Measurements from ENCODE around the gene KRT9. TPM values are rescaled to one million over a fixed set of nuclear protein-coding genes. Genes with fewer than 3 reads are reported as not detected.

Gene KRT9
- total RNA-seq, 1 donor from 2014 or later = not detected

DNA sequence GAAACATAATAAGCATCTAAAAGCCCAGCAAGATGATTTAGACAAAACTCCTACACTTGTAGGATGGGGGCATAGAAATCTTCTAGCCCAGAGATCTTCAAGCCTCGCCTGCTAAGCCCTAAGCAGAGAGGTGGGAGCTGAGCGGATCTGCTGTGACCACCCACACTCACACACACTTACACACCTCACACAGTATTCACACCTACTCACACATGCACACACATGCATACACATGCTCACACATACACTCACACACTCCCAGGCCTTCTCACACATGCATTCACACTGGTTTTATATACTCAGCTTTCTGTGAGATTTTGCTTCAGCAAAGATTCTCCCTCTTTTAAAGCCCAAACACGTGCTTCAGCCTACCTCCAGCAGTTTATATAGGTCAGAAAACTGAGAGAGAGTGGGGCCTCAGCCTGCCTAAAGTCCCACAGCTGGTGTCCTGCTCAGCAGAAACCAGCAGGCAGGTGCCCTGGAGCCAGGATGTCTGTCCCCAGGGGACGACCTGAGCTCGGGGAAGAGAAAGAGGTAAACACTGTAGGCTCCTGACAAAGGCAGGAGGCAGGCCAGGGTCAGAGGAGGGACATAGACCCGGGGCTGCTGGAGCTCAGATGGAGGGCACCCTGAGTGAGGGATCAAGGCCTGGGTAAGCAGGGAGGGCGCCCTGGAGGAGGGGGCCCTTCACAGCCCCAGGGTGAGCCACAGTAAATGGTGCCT, 31.7 kb downstream of the KRT9 start:
- DNase-seq = no peak
- intact Hi-C loops (cut with micrococcal nuclease) = loop anchor here (10.0 kb wide), 1 partner anchor 735 kb away; no protein-coding TSS in a partner anchor
- Mint-ChIP-seq H3K4me3 (no peak overlapping the region), H3K27ac (no peak overlapping the region), H3K4me1 (no peaks in the 10 kb centered on the region), H3K9me3 (no peaks in the 10 kb centered on the region), H3K36me3 (ENCODE audit: low read depth) (no peaks in the 10 kb centered on the region), H3K27me3 (peaks cover 8% of the 10 kb centered on the region)

DNA sequence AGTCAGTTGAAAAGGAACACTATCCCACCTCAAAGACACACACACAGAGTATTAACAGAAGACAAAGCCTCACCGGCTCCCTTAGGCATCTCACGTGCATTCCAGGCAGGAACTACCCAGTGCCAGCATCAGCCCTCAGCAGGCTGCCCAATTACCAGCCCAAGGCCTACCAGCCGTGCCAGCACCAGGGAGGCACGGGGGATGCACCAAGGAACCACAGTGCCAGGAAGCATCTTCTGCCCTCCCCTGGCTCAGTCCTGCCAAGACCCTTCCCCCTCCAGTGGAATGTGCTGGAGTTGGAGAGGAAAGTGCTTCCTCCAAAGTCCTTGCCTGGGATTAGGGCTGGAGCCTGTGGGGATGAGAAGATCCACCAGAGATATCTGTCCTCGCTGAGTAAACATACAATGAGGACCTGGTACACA, 32.8 kb downstream of the KRT9 start:
- intact Hi-C loops (cut with micrococcal nuclease) = no loop called here
- Mint-ChIP-seq H3K27ac (no peak overlapping the region), H3K9me3 (no peaks in the 10 kb centered on the region), H3K4me3 (no peak overlapping the region), H3K4me1 (no peaks in the 10 kb centered on the region), H3K36me3 (ENCODE audit: low read depth) (no peaks in the 10 kb centered on the region), H3K27me3 (peaks cover 9% of the 10 kb centered on the region)
- DNase-seq = no peak

DNA sequence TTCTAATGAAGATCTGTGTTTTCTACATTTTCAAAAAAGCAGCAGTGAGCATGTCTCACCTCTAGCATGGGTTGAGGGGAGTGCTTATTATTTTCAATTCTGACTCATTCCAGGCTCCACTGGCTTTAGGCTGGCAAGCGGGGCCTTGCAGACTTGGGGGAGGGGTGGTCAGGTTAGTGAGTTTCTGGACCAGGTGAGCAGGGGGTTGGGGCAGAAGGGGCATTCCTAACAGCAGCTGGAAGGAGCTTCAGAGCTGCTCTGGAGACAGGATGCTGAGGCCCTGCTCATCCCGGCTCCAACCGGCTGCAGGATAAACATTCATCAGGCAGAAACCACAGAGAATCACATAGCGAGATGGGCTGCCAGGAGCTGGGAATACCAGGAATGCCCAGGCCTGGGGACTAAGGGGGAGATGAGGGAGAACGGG, 33.3 kb downstream of the KRT9 start:
- H3K9me3 Mint-ChIP-seq = no peaks in the 10 kb centered on the region
- H3K4me3 Mint-ChIP-seq = no peak overlapping the region
- DNase-seq = no peak
- no peak overlapping the region for H3K27ac Mint-ChIP-seq
- peaks cover 9% of the 10 kb centered on the region for H3K27me3 Mint-ChIP-seq
- intact Hi-C loops (cut with micrococcal nuclease) = no loop called here
- H3K36me3 Mint-ChIP-seq (ENCODE audit: low read depth) = no peaks in the 10 kb centered on the region
- no peaks in the 10 kb centered on the region for H3K4me1 Mint-ChIP-seq

DNA sequence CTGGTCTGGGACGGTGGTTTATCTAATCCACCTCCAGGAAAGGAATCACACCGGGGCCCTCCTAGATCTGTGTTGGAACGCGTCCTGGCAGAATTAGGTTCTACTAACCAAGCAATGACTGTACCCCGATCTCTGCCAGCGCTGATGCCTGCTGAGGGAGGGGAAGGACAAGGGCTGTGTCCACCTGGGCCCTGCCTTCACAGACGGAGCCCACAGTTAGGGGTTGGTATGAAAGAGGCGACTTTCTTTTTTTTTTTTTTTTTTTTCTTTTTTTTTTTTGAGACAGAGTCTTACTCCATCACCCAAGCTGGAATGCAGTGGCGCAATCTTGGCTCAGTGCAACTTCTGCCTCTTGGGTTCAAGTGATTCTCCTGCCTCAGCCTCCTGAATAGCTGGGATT, 33.9 kb downstream of the KRT9 start:
- H3K4me1 Mint-ChIP-seq = no peaks in the 10 kb centered on the region
- H3K4me3 Mint-ChIP-seq = no peak overlapping the region
- H3K36me3 Mint-ChIP-seq (ENCODE audit: low read depth) = no peaks in the 10 kb centered on the region
- peaks cover 9% of the 10 kb centered on the region for H3K27me3 Mint-ChIP-seq
- no peak for DNase-seq
- H3K9me3 Mint-ChIP-seq = no peaks in the 10 kb centered on the region
- intact Hi-C loops (cut with micrococcal nuclease) = no loop called here
- H3K27ac Mint-ChIP-seq = no peak overlapping the region

- Mint-ChIP-seq H3K27me3 (peaks cover 13% of the 10 kb centered on the region), H3K27ac (no peak overlapping the region), H3K4me1 (no peaks in the 10 kb centered on the region), H3K9me3 (no peaks in the 10 kb centered on the region), H3K36me3 (ENCODE audit: low read depth) (no peaks in the 10 kb centered on the region), H3K4me3 (no peak overlapping the region)
- intact Hi-C loops (cut with micrococcal nuclease) = no loop called here
- DNase-seq = no peak
Observed at GRCh38 chr17:41537614-41537954, 34.3 kb downstream of the KRT9 start.

DNA sequence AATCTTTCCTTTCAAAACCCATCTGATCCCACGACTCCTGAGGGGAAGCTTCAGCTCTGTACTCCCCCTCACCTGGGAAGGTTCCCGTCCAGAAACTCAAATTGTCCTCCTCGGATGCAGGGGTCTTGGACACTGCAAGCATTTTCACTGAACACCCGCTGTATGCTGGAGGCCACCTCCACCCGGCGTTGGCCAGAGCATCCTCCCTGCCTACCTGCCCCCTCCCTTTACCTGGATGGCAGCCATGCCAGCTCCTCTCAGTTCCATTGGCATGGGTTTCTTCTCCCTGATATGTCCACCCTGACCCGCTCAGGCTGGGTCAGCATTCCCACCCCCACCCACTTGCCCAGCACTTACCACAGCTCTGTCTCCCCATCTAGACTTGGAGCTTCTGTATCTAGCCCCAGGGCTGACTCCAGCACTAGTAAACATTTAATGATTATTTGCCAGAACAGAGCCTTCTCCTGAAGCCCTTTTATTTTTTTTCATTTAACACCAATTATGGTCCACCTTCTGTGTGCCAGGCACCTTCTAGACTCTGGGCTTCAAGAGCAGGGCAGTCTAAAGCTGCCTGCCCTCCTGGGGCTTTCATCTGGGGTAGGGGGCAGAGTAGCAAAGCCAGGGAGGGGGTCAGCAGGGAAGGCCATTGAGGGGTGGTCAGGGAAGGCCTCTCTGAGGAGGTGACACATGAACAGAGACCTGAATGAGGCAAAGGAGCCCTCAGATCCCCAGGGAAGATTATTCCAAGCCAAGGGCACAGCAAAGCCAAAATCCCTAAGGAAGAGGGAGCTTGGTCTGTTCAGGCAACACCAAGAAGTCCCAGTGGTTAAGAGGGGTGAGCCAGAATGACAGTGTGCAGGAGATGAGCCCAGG, 34.9 kb downstream of the KRT9 start:
- no peak overlapping the region for H3K27ac Mint-ChIP-seq
- H3K9me3 Mint-ChIP-seq = no peaks in the 10 kb centered on the region
- H3K27me3 Mint-ChIP-seq = peaks cover 19% of the 10 kb centered on the region
- no peaks in the 10 kb centered on the region for H3K36me3 Mint-ChIP-seq (ENCODE audit: low read depth)
- H3K4me3 Mint-ChIP-seq = no peak overlapping the region
- no peaks in the 10 kb centered on the region for H3K4me1 Mint-ChIP-seq
- DNase-seq = no peak
- intact Hi-C loops (cut with micrococcal nuclease) = no loop called here

DNA sequence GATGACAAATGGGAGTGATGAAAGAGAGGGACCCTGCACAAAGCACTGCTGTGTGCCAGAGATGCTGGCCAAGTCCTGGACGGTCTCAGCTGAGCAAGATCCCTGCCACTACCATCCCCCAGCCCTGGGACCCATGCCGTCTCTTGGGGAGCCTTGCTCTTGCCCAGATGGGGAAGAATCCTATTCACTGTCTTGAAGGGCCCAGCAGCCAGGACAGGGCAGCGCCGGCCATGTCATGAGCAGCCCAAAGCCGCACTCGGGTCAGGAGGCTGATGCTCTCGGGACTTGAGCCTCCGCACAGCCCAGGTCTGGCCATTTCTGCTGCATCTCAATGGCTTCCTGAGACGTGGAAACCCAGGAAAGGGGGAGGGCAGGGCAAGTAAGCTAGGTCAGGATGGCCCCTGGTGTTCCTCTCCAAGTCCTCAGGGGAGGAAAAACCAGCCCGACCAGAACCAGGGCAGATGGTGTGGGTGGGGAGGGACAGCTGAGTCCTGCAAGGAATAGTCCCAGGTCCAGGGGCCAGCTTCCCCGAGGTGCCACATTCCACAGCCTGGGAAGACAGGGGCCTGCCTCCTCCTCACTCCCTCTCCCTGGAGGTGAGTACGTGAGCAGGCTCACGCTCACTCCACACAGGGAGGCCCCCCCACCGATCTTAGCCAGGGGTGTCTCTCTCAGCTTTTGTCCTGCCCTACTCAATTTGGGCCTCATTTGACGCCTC, 35.9 kb downstream of the KRT9 start:
- Mint-ChIP-seq H3K36me3 (ENCODE audit: low read depth) (no peaks in the 10 kb centered on the region), H3K9me3 (no peaks in the 10 kb centered on the region), H3K27me3 (peaks cover 22% of the 10 kb centered on the region), H3K4me3 (no peak overlapping the region), H3K4me1 (no peaks in the 10 kb centered on the region), H3K27ac (no peak overlapping the region)
- no peak for DNase-seq
- intact Hi-C loops (cut with micrococcal nuclease) = no loop called here

- H3K36me3 Mint-ChIP-seq (ENCODE audit: low read depth) = no peaks in the 10 kb centered on the region
- no peak overlapping the region for H3K4me3 Mint-ChIP-seq
- no peaks in the 10 kb centered on the region for H3K4me1 Mint-ChIP-seq
- H3K9me3 Mint-ChIP-seq = no peaks in the 10 kb centered on the region
- H3K27me3 Mint-ChIP-seq = peaks cover 27% of the 10 kb centered on the region
- intact Hi-C loops (cut with micrococcal nuclease) = no loop called here
- DNase-seq = no peak
- H3K27ac Mint-ChIP-seq = no peak overlapping the region
Observed at GRCh38 chr17:41534899-41535546, 36.8 kb downstream of the KRT9 start.

DNA sequence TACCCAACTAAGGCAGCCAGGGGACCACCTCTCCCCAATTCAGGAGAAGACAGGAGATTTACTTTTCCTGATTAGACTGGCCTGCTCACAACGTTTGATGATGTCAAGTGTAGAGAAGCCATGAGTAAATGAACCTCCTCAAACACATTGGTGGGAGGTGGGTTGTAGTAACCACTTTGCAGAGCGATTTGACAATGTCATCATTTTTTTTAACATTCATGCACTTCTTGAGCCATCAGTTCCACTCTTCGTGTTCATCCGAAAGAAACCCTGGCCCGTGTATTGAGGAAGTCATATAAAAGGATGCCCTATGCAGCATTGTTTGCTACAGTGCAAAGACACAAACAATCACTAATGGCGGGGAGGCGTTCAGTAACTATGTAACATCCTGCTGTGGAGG, 38.2 kb downstream of the KRT9 start:
- intact Hi-C loops (cut with micrococcal nuclease) = no loop called here
- no peak overlapping the region for H3K4me3 Mint-ChIP-seq
- no peaks in the 10 kb centered on the region for H3K9me3 Mint-ChIP-seq

GRCh38 chr17:41532947-41533570, 38.8 kb downstream of the KRT9 start:
- Mint-ChIP-seq H3K4me3 (no peak overlapping the region), H3K27ac (no peak overlapping the region), H3K9me3 (no peaks in the 10 kb centered on the region), H3K4me1 (no peaks in the 10 kb centered on the region), H3K36me3 (ENCODE audit: low read depth) (no peaks in the 10 kb centered on the region), H3K27me3 (peaks cover 46% of the 10 kb centered on the region)
- no peak for DNase-seq
- intact Hi-C loops (cut with micrococcal nuclease) = no loop called here

More for the DNA sequence above, 38.2 kb downstream of the KRT9 start:
- H3K4me1 Mint-ChIP-seq = no peaks in the 10 kb centered on the region
- no peaks in the 10 kb centered on the region for H3K36me3 Mint-ChIP-seq (ENCODE audit: low read depth)
- H3K27me3 Mint-ChIP-seq = peaks cover 41% of the 10 kb centered on the region
- no peak overlapping the region for H3K27ac Mint-ChIP-seq
- DNase-seq = no peak

DNA sequence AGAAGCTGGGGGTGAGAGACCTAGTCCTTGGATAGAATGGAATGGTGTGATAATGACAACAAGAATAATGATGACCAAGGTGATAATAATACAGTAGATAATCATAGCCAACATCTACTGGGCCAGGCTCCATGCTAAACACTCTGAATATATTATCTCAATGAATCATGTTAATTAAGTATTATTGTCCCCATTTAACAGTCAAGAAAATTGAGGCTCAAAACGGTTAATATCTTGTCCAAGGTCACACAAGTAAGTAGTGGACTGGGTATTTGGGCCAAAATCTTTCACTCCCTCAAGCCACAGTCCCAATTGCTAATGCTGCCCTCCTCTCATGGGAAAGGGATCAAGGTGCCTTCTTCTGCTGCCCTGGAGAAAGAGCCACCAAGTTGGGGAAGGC, 39.9 kb downstream of the KRT9 start:
- peaks cover 54% of the 10 kb centered on the region for H3K27me3 Mint-ChIP-seq
- H3K9me3 Mint-ChIP-seq = no peaks in the 10 kb centered on the region
- intact Hi-C loops (cut with micrococcal nuclease) = no loop called here
- no peak overlapping the region for H3K4me3 Mint-ChIP-seq
- no peak for DNase-seq
- H3K4me1 Mint-ChIP-seq = no peaks in the 10 kb centered on the region
- H3K27ac Mint-ChIP-seq = no peak overlapping the region
- H3K36me3 Mint-ChIP-seq (ENCODE audit: low read depth) = no peaks in the 10 kb centered on the region

DNA sequence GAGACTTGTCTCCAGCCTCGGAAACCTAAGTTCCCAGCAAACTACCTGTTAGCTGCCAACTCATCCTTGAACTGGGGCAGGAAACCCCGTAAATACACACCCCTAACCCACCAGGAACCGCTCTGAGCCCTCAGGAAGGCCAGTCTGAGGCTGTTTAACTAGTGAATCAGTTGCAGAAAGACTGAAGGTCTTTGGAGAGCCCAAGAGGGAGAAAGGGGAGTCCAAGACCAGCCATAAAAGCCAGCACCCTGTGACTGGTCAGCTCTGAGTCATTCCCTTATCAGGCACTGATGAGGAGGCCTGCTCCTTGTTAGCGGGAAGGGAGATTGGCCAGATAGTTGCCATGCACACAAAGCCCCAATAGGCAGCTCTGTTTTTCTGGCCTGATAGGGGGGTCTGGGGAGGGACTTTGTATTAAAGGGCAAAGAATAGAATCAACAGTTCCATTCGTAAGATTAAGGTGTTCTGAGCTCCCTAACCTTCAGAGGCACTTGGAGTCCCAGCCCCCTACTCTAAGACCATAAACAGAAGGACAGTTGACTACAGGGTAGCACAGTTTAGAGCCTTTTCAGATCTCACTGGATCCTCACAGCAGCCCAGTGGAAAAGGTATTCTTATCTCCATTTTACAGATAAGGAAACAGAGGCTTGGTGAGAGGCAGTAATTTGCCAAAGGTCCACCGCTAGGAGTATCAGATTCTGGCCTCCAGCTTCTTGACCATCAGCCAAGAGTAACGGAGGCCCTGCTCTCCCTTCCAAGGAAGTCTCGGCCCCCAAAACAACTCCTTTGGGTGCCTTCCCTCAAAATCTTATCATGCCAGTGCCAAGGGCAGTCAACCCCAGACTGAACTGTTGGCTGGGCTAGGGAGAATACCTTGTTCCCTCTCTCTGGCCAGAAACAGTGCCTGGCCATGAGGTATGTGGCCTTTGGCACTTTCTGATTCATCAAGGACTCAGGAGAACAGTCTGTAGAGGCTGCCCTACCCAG, 41.5 kb downstream of the KRT9 start:
- Mint-ChIP-seq H3K36me3 (ENCODE audit: low read depth) (no peaks in the 10 kb centered on the region), H3K4me1 (no peaks in the 10 kb centered on the region), H3K9me3 (no peaks in the 10 kb centered on the region), H3K4me3 (no peak overlapping the region), H3K27me3 (peaks cover 65% of the 10 kb centered on the region), H3K27ac (no peak overlapping the region)
- no peak for DNase-seq
- intact Hi-C loops (cut with micrococcal nuclease) = no loop called here
